ENCODE measurements around the gene CNTNAP2.

CNTNAP2 gene

DNA sequence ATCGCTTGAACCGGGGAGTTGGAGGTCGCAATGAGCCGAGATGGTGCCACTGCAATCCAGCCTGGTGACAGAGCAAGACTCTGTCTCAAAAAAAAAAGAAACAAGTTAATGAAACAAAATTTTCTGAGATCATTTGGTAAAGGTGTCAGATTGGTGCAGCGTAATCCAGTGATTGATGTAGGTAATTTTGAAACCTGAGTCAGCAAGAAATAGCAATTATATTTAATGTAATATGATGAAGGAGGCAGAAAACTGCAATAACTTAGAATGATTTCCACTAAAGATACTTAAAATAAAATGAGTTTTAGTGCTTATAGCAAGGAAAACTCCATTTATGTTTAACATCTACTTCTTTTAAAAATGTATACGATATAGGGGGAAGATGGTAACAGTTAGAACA, 1424.1 kb downstream of the CNTNAP2 start:
- ChIA-PET POLR2A (no interaction called here), CTCF (interaction anchor here (0.6 kb wide), 2 partner anchors 295 to 714 kb away, joined by 3 to 5 read pairs; no protein-coding TSS in a partner anchor)
- Histone ChIP-seq H3K4me1 (ENCODE audit: control insufficient read depth, insufficient read depth, low read length) (no peaks in the 10 kb centered on the region), H3K36me3 (ENCODE audit: control insufficient read depth in 2 of 2, insufficient read depth in 1 of 2, low read length in 2 of 2) (no peaks in the 10 kb centered on the region), H3K9me3 (ENCODE audit: control insufficient read depth, insufficient read depth, low read depth, low read length) (no peaks in the 10 kb centered on the region), H3K27ac (ENCODE audit: extremely low read depth, low read depth, low read length) (no peak overlapping the region), H3K4me3 (ENCODE audit: low read depth, low read length) (no peak overlapping the region)
- TF ChIP-seq, protein P1, sequence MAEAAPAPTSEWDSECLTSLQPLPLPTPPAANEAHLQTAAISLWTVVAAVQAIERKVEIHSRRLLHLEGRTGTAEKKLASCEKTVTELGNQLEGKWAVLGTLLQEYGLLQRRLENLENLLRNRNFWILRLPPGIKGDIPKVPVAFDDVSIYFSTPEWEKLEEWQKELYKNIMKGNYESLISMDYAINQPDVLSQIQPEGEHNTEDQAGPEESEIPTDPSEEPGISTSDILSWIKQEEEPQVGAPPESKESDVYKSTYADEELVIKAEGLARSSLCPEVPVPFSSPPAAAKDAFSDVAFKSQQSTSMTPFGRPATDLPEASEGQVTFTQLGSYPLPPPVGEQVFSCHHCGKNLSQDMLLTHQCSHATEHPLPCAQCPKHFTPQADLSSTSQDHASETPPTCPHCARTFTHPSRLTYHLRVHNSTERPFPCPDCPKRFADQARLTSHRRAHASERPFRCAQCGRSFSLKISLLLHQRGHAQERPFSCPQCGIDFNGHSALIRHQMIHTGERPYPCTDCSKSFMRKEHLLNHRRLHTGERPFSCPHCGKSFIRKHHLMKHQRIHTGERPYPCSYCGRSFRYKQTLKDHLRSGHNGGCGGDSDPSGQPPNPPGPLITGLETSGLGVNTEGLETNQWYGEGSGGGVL (tag by site-specific recombination; IDR thresholded peaks at IDR 0.05), result no peak
- TF ChIP-seq ZNF174 (tag by site-specific recombination; IDR thresholded peaks at IDR 0.05) (no peak), ZNF510 (tag by site-specific recombination; IDR thresholded peaks at IDR 0.05; ENCODE audit: insufficient replicate concordance) (no peak), ZNF571 (tag by site-specific recombination; IDR thresholded peaks at IDR 0.05) (no peak), SP2 (tag by site-specific recombination; IDR thresholded peaks at IDR 0.05) (no peak), ZNF302 (tag by site-specific recombination; IDR thresholded peaks at IDR 0.05; ENCODE audit: low read depth) (no peak), ZBTB1 (tag by site-specific recombination; IDR thresholded peaks at IDR 0.05) (no peak)
- TF ChIP-seq, protein P2, sequence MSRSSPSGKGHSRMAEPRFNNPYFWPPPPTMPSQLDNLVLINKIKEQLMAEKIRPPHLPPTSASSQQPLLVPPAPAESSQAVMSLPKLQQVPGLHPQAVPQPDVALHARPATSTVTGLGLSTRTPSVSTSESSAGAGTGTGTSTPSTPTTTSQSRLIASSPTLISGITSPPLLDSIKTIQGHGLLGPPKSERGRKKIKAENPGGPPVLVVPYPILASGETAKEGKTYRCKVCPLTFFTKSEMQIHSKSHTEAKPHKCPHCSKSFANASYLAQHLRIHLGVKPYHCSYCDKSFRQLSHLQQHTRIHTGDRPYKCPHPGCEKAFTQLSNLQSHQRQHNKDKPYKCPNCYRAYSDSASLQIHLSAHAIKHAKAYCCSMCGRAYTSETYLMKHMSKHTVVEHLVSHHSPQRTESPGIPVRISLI (tag by site-specific recombination; IDR thresholded peaks at IDR 0.05), result no peak
- TF ChIP-seq, protein P3, sequence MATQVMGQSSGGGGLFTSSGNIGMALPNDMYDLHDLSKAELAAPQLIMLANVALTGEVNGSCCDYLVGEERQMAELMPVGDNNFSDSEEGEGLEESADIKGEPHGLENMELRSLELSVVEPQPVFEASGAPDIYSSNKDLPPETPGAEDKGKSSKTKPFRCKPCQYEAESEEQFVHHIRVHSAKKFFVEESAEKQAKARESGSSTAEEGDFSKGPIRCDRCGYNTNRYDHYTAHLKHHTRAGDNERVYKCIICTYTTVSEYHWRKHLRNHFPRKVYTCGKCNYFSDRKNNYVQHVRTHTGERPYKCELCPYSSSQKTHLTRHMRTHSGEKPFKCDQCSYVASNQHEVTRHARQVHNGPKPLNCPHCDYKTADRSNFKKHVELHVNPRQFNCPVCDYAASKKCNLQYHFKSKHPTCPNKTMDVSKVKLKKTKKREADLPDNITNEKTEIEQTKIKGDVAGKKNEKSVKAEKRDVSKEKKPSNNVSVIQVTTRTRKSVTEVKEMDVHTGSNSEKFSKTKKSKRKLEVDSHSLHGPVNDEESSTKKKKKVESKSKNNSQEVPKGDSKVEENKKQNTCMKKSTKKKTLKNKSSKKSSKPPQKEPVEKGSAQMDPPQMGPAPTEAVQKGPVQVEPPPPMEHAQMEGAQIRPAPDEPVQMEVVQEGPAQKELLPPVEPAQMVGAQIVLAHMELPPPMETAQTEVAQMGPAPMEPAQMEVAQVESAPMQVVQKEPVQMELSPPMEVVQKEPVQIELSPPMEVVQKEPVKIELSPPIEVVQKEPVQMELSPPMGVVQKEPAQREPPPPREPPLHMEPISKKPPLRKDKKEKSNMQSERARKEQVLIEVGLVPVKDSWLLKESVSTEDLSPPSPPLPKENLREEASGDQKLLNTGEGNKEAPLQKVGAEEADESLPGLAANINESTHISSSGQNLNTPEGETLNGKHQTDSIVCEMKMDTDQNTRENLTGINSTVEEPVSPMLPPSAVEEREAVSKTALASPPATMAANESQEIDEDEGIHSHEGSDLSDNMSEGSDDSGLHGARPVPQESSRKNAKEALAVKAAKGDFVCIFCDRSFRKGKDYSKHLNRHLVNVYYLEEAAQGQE (tag by site-specific recombination; IDR thresholded peaks at IDR 0.05), result no peak
- TF ChIP-seq, protein P4, sequence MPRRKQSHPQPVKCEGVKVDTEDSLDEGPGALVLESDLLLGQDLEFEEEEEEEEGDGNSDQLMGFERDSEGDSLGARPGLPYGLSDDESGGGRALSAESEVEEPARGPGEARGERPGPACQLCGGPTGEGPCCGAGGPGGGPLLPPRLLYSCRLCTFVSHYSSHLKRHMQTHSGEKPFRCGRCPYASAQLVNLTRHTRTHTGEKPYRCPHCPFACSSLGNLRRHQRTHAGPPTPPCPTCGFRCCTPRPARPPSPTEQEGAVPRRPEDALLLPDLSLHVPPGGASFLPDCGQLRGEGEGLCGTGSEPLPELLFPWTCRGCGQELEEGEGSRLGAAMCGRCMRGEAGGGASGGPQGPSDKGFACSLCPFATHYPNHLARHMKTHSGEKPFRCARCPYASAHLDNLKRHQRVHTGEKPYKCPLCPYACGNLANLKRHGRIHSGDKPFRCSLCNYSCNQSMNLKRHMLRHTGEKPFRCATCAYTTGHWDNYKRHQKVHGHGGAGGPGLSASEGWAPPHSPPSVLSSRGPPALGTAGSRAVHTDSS (tag by site-specific recombination; IDR thresholded peaks at IDR 0.05), result no peak
- TF ChIP-seq, protein P5, sequence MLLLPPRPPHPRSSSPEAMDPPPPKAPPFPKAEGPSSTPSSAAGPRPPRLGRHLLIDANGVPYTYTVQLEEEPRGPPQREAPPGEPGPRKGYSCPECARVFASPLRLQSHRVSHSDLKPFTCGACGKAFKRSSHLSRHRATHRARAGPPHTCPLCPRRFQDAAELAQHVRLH (tag by site-specific recombination; IDR thresholded peaks at IDR 0.05), result no peak

DNA sequence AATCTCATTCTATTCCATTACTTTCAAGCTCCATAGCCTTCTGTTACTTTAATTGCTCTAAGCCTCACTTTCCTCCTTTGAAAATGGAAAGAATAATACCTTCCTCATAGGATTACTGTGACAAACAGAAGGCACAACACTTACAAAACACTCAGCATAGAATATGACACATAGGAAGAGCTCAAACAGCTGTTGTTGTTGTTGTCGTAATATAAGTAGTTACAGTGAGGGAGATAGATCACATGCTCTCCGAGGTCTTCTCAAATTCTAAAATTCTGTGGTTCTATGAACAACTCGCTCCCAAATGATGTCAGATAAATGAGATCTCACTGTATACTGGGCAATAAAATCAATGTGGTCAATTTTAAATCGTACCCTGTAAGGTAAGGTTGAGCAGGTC, 1424.7 kb downstream of the CNTNAP2 start:
- ChIA-PET POLR2A (no interaction called here), CTCF (interaction anchor here (0.6 kb wide), 1 partner anchor 295 kb away, joined by 3 read pairs; no protein-coding TSS in a partner anchor)
- H3K27ac ChIP-seq (ENCODE audit: extremely low read depth, low read depth, low read length), result no peak overlapping the region
- no peaks in the 10 kb centered on the region for H3K9me3 ChIP-seq (ENCODE audit: control insufficient read depth, insufficient read depth, low read depth, low read length)
- H3K36me3 ChIP-seq (ENCODE audit: control insufficient read depth in 2 of 2, insufficient read depth in 1 of 2, low read length in 2 of 2), result no peaks in the 10 kb centered on the region
- no peak for TF ChIP-seq ZNF239 (tag by site-specific recombination; IDR thresholded peaks at IDR 0.05)
- no peak overlapping the region for H3K4me3 ChIP-seq (ENCODE audit: low read depth, low read length)
- no peaks in the 10 kb centered on the region for H3K4me1 ChIP-seq (ENCODE audit: control insufficient read depth, insufficient read depth, low read length)
